Ovary (tissue), 9 donors: ENCODE data around the gene CAPNS1. TPM values are rescaled to one million over a fixed set of nuclear protein-coding genes. Genes with fewer than 3 reads are reported as not detected.

Experiments
- DNase-seq, 5 donors: peaks; one replicate each; pipeline ENCODE4 v3.0.0-alpha.2; 2019 to 2020
- H3K27ac ChIP-seq, 2 donors: fragments of 200-600 bp; one replicate each; pipeline versions ENCODE4 v1.5.1 to v1.8.0; 2019 to 2022
- H3K27me3 ChIP-seq: fragments of 200-600 bp; one replicate; pipeline ENCODE4 v1.8.0; 2022
- H3K36me3 ChIP-seq: fragments of 200-600 bp; sonication (generic); one replicate; pipeline ENCODE4 v1.5.1; 2019
- H3K4me1 ChIP-seq: one replicate; pipeline ENCODE4 v1.8.1; 2013; ENCODE audit warnings: mild to moderate bottlenecking, moderate library complexity; ENCODE audit not compliant: insufficient read depth
- H3K4me3 ChIP-seq: fragments of 200-600 bp; sonication (generic); one replicate; pipeline ENCODE4 v1.5.1; 2017
- H3K9me3 ChIP-seq, 2 donors: fragments of 200-600 bp in 1 of 2; sonication (generic) in 1 of 2; one replicate each; pipeline versions ENCODE4 v1.5.1 to v1.8.1; 2013 to 2019; ENCODE audit warnings: mild to moderate bottlenecking in 1 of 2, moderate library complexity in 1 of 2
- CTCF ChIP-seq, 3 donors: fragments of 450-650 bp in 2 of 3; fragments of 200-600 bp in 1 of 3; IDR thresholded peaks; one replicate each; pipeline versions ENCODE4 v1.5.1 to v1.8.0; 2016 to 2022; ENCODE audit warnings: antibody characterized with exemption in 3 of 3, mild to moderate bottlenecking in 1 of 3
- EP300 ChIP-seq: sonication (generic); formaldehyde crosslinking; IDR thresholded peaks from one replicate; pipeline ENCODE4 v1.6.1; 2017; ENCODE audit warnings: antibody characterized with exemption
- POLR2A ChIP-seq: fragments of 450-650 bp; IDR thresholded peaks from one replicate; pipeline ENCODE4 v1.6.1; 2017; ENCODE audit warnings: antibody characterized with exemption, mild to moderate bottlenecking, moderate library complexity
- WGBS, 3 donors: extraction: QIAGEN DNeasy Blood & Tissue Kit in 1 of 3; methylation state at CpG; one replicate each; pipeline versions ENCODE4 v1.1.5 to v1.1.7; 2013 to 2017; 5-methylcytosine and 5-hydroxymethylcytosine counted together
- intact Hi-C, 4 donors: fragments of 100-400 bp; cut with DNase I; formaldehyde crosslinking; loops; one replicate each; pipeline versions ENCODE4 v1.11.0 to v1.15.1; 2022 to 2023
- polyA plus RNA-seq, 2 donors: library from polyadenylated mRNA; stranded (reverse); fragments of 200-250 nt in 1 of 2; fragments of 350-450 nt in 1 of 2; fragmentation: Illumina TruSeq in 1 of 2; extraction: RNeasy Lipid Tissue Mini Kit (QIAGEN cat#74804) in 1 of 2; gene quantifications; one replicate each; pipeline ENCODE4 v1.2.3, GENCODE V29; 2013 to 2014
- total RNA-seq, 7 donors: library from RNA; depleted of rRNA in 2 of 7; stranded (reverse); fragments of >200 nt in 2 of 7; fragmentation: NEBNext Ultra II Directional in 3 of 7; extraction: Animal tissue kit (Norgen Biotek cat#: 25700) in 3 of 7; gene quantifications; one replicate each; pipeline versions ENCODE4 v1.1.0 to v1.2.4, GENCODE V29; 2016 to 2023
- donor health status: DM: no; HTN: no; CAD: no; lungs with moderate emphysema.
- donor health status: DM: no; HTN: no; CAD: no.
- donor health status: Bipolar disorder and iron deficiency.
- donor health status: DM: yes; HTN: yes; CAD: no.
- donor health status: DM: no; HTN: no; CAD: no.
- donor health status: DM: yes; HTN: yes; CAD: no.

Gene CAPNS1
- total and polyA plus RNA-seq, 9 donors, result 69.4 to 783 (median 488) TPM

- WGBS, 3 donors, result 90 to 95% (median 92%) methylated on average over 10 of the region's 10 CpGs
- TF ChIP-seq EP300 (no peak), POLR2A (no peak), CTCF (IDR thresholded peaks at IDR 0.05) (no peak)
- intact Hi-C loops, result no loop called here
- no peak overlapping the region for H3K27ac ChIP-seq
- DNase-seq, result no peak
- no peaks in the 10 kb centered on the region for H3K9me3 ChIP-seq
- no peaks in the 10 kb centered on the region for H3K27me3 ChIP-seq
- no peaks in the 10 kb centered on the region for H3K36me3 ChIP-seq
- H3K4me1 ChIP-seq, result peaks cover 12% of the 10 kb centered on the region
- H3K4me3 ChIP-seq, result no peak overlapping the region
Measured at GRCh38 chr19:36112678-36113077, 27.2 kb upstream of the CAPNS1 start.

GRCh38 chr19:36113425-36113824, 26.4 kb upstream of the CAPNS1 start:
- TF ChIP-seq CTCF (IDR thresholded peaks at IDR 0.05), result no peak
- TF ChIP-seq POLR2A, result no peak
- TF ChIP-seq EP300, result no peak
- no peaks in the 10 kb centered on the region for H3K9me3 ChIP-seq
- WGBS, 3 donors, result 74 to 85% (median 74%) methylated on average over 34 of the region's 34 CpGs
- DNase-seq, result peak in 3 of 5 donors; percentile 40 to 52 (median 41)
- no peak overlapping the region for H3K27ac ChIP-seq
- no peaks in the 10 kb centered on the region for H3K36me3 ChIP-seq
- H3K4me1 ChIP-seq, result peaks cover 12% of the 10 kb centered on the region
- intact Hi-C loops, result no loop called here
- no peak overlapping the region for H3K4me3 ChIP-seq
- no peaks in the 10 kb centered on the region for H3K27me3 ChIP-seq

- DNase-seq, result peak; percentile 50 to 69 (median 54)
- H3K27me3 ChIP-seq, result no peaks in the 10 kb centered on the region
- 3 to 4% (median 4%) methylated on average over 48 of the region's 48 CpGs for WGBS, 3 donors
Measured at GRCh38 chr19:36113894-36114720, 25.8 kb upstream of the CAPNS1 start.

More at GRCh38 chr19:36113894-36114720, 25.8 kb upstream of the CAPNS1 start:
- H3K4me1 ChIP-seq, result peaks cover 12% of the 10 kb centered on the region
- intact Hi-C loops, result loop anchor here in 2 of 4 donors (2.0 kb wide), 2 partner anchors 59 to 117 kb away; partner anchors contain the start of genes THAP8 (in 1 of the 2) and WDR62 (in 1 of the 2)
- no peaks in the 10 kb centered on the region for H3K36me3 ChIP-seq
- TF ChIP-seq CTCF (IDR thresholded peaks at IDR 0.05) (no peak), EP300 (no peak)
- no peaks in the 10 kb centered on the region for H3K9me3 ChIP-seq
- H3K27ac ChIP-seq, result peak overlapping the region; percentile 65 to 82
- peak overlapping the region; percentile 64 for H3K4me3 ChIP-seq
